GM10266 (cell line): ENCODE results near the gene SNX9.

Experiments used
- DNase-seq: peaks from one replicate; pipeline ENCODE4 v3.0.0; 2012; ENCODE audit errors: extremely low spot score
- CTCF ChIP-seq: IDR thresholded peaks from 2 replicates; pipeline ENCODE4 v1.5.1; 2012; ENCODE audit warnings: mild to moderate bottlenecking, low read depth; ENCODE audit not compliant: control insufficient read depth, insufficient read depth; ENCODE audit errors: missing control alignments

The SNX9 gene

GRCh38 chr6:157953580-157954091 is 130.6 kb downstream of the SNX9 start:
- TF ChIP-seq CTCF, result no peak
- no peak for DNase-seq

- no peak for DNase-seq
- no peak for TF ChIP-seq CTCF
These were observed 131.4 kb downstream of the SNX9 start for GRCh38 chr6:157954150-157955117.

- no peak for TF ChIP-seq CTCF
- no peak for DNase-seq
These were observed 132.6 kb downstream of the SNX9 start for GRCh38 chr6:157955675-157956074.

GRCh38 chr6:157956171-157956730 is 133.2 kb downstream of the SNX9 start:
- DNase-seq, result no peak
- TF ChIP-seq CTCF, result no peak

GRCh38 chr6:157959451-157960227 is 136.6 kb downstream of the SNX9 start:
- no peak for DNase-seq
- no peak for TF ChIP-seq CTCF

GRCh38 chr6:157961153-157961831 is 138.2 kb downstream of the SNX9 start:
- no peak for TF ChIP-seq CTCF
- DNase-seq, result no peak
